ENCODE measurements around the gene CACNA2D4. TPM values are rescaled to one million over a fixed set of nuclear protein-coding genes. Genes with fewer than 3 reads are reported as not detected.

CACNA2D4 gene
- total RNA-seq, 1 experiment from 2014 or later, result 1.7 TPM

DNA sequence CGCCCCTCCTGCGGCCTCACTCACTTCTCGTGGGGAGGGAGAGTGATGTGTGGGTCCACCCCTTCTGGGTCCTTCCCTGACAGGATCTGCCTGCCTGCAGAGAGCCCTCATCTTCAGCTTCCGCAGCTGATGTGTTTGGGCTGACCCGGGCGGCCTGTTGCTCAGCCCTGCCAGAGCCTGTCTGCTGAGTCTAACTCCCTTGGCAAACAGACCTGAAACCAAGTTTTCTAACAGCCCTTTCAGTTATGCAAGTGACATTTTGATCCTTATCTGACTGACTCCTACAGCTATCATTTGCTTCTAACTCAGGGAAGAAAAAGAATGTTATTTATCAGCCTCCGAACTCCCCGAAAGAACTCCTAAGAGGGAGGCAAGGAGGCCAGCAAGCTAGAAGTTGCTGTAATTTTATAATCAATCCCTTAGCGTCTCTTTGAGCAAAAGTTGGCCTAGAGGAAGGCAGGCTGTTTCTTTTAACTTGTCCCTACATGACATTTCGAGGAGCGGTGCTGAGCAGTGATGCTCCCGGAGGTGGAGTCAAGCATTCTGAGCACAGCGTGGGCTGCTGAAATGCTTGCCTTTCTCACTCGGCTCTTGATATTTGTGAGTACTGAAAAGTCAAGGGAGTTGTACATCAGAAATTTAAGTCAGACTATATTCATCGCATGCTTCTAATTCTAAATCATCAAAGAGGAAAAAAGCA lies 31.5 kb upstream of the CACNA2D4 start:
- no peak for DNase-seq (ENCODE audit: low read depth, low spot score)
- no peak overlapping the region for H3K4me3 ChIP-seq (replicated peaks in 1 of 2; ENCODE audit: low read depth in 1 of 2, low read length in 2 of 2)
- no TSS peak for BruUV-seq (replicated peaks)
- H3K36me3 ChIP-seq (ENCODE audit: control insufficient read depth in 1 of 2, insufficient read depth in 2 of 2, low read length in 2 of 2), result peaks cover 7 to 15% of the 10 kb centered on the region in 2 experiments; a peak in 1 of 4 replicates
- RAD21 ChIA-PET (ENCODE audit: low non-redundant PET in 1 of 2, low total read pairs in 2 of 2, uncharacterized antibody in 2 of 2, unreplicated experiment in 2 of 2), result no interaction called here
- no peaks in the 10 kb centered on the region for H4K20me1 ChIP-seq (ENCODE audit: insufficient read depth)
- POLR2A ChIA-PET, result no interaction called here
- no peaks in the 10 kb centered on the region for H3K9me2 ChIP-seq (ENCODE audit: insufficient read depth)
- intact Hi-C loops (cut with micrococcal nuclease), result no loop called here
- no peak overlapping the region for H2AFZ ChIP-seq (ENCODE audit: low read depth, low read length, poor library complexity, severe bottlenecking)
- TF ChIP-seq YY1 (IDR thresholded peaks at IDR 0.05; ENCODE audit: extremely low read depth, insufficient replicate concordance, low read depth, low read length) (no peak), EZH2phosphoT487 (IDR thresholded peaks at IDR 0.05; ENCODE audit: borderline replicate concordance) (no peak), EGR1 (IDR thresholded peaks at IDR 0.05; ENCODE audit: low read depth) (no peak), RAD21 (IDR thresholded peaks at IDR 0.05; ENCODE audit: low read depth) (no peak), EZH2 (IDR thresholded peaks at IDR 0.05) (no peak), ELF1 (IDR thresholded peaks at IDR 0.05; ENCODE audit: borderline replicate concordance, low read depth) (no peak), CEBPB (IDR thresholded peaks at IDR 0.05; ENCODE audit: low read depth) (no peak), JUND (IDR thresholded peaks at IDR 0.05) (no peak), REST (IDR thresholded peaks at IDR 0.05; ENCODE audit: low read depth) (no peak), ZNF274 (IDR thresholded peaks at IDR 0.05; ENCODE audit: low read depth, low read length) (no peak), TCF7L2 (IDR thresholded peaks at IDR 0.05; ENCODE audit: borderline replicate concordance, extremely low read depth, insufficient read depth, insufficient read length) (no peak), POLR2A (IDR thresholded peaks at IDR 0.05; ENCODE audit: borderline replicate concordance, extremely low read depth, insufficient read depth, insufficient read length) (no peak)
- TF ChIP-seq, protein P1, sequence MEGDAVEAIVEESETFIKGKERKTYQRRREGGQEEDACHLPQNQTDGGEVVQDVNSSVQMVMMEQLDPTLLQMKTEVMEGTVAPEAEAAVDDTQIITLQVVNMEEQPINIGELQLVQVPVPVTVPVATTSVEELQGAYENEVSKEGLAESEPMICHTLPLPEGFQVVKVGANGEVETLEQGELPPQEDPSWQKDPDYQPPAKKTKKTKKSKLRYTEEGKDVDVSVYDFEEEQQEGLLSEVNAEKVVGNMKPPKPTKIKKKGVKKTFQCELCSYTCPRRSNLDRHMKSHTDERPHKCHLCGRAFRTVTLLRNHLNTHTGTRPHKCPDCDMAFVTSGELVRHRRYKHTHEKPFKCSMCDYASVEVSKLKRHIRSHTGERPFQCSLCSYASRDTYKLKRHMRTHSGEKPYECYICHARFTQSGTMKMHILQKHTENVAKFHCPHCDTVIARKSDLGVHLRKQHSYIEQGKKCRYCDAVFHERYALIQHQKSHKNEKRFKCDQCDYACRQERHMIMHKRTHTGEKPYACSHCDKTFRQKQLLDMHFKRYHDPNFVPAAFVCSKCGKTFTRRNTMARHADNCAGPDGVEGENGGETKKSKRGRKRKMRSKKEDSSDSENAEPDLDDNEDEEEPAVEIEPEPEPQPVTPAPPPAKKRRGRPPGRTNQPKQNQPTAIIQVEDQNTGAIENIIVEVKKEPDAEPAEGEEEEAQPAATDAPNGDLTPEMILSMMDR (IDR thresholded peaks at IDR 0.05 in 2 of 3, conservative IDR thresholded peaks at IDR 0.05 in 1 of 3; ENCODE audit: borderline replicate concordance in 1 of 3, insufficient read depth in 1 of 3, low read depth in 2 of 3, low read length in 2 of 3), result no peak
- TF ChIP-seq, protein P2, sequence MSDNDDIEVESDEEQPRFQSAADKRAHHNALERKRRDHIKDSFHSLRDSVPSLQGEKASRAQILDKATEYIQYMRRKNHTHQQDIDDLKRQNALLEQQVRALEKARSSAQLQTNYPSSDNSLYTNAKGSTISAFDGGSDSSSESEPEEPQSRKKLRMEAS (IDR thresholded peaks at IDR 0.05), result no peak
- no peaks in the 10 kb centered on the region for H3K79me2 ChIP-seq (ENCODE audit: insufficient read depth, low read length)
- no peak overlapping the region for H3K4me2 ChIP-seq (ENCODE audit: low read length)
- no peaks in the 10 kb centered on the region for H3K27me3 ChIP-seq (ENCODE audit: insufficient read depth, low read length)
- no peak overlapping the region for H3K9ac ChIP-seq (ENCODE audit: low read length)
- H3K27ac ChIP-seq (ENCODE audit: low read depth, low read length), result no peak overlapping the region
- no peaks in the 10 kb centered on the region for H3K9me3 ChIP-seq (ENCODE audit: control insufficient read depth in 1 of 2, insufficient read depth in 1 of 2, low read depth in 1 of 2, low read length in 2 of 2)
- CTCF ChIA-PET, result interaction anchor here (1.4 kb wide), 1 partner anchor 10 kb away, joined by 7 read pairs; no protein-coding TSS in a partner anchor
- no peak for ATAC-seq
- H3K4me1 ChIP-seq (ENCODE audit: control insufficient read depth in 1 of 2, insufficient read depth in 2 of 2, low read length in 2 of 2), result no peaks in the 10 kb centered on the region
